HCT116 (cell line): ENCODE results near the gene NEK8. TPM values are rescaled to one million over a fixed set of nuclear protein-coding genes. Genes with fewer than 3 reads are reported as not detected.
A peak's percentile ranks its signal among the peaks of the same experiment; 100 is the strongest.

ENCODE experiments used
- ATAC-seq: fragments of 200-7000 bp; cut with Tn5 transposase; 2 replicates; pipeline ENCODE4 v1.9.1; 2020; ENCODE audit warnings: mild to moderate bottlenecking, moderate library complexity
- BruUV-seq: library from RNA; stranded (reverse); fragments of 400-500 nt; replicated peaks from 2 replicates; lab custom pipeline; 2021; lab: Mats Ljungman, UMichigan
- CTCF ChIA-PET: fragments of 300-600 bp; sonication (Branson Sonifier 250); formaldehyde crosslinking; loops from one replicate; lab custom pipeline; 2021; ENCODE audit warnings: antibody characterized with exemption; lab: Charles Lee
- POLR2A ChIA-PET: fragments of 300-600, 350-600 bp; sonication (Branson Sonifier 250); formaldehyde crosslinking; loops from one replicate; lab custom pipeline; 2021; ENCODE audit warnings: antibody characterized with exemption; lab: Charles Lee
- RAD21 ChIA-PET, 2 experiments: fragments of 300-600 bp; sonication (Branson Sonifier 250); formaldehyde crosslinking; loops; one replicate each; lab custom pipeline; 2023; ENCODE audit warnings: low total read pairs in 2 of 2; ENCODE audit not compliant: uncharacterized antibody in 2 of 2, unreplicated experiment in 2 of 2, low non-redundant PET in 1 of 2; lab: Charles Lee
- DNase-seq: peaks from one replicate; pipeline ENCODE4 v3.0.0-alpha.2; 2010; ENCODE audit warnings: low read depth, low spot score
- H2AFZ ChIP-seq: fragments of 200-600 bp; shearing (Covaris generic), sonication (generic); 2 replicates; pipeline ENCODE4 v1.6.1; 2017; ENCODE audit warnings: low read depth, mixed run types, mixed read lengths, antibody characterized with exemption, low read length; ENCODE audit not compliant: poor library complexity, severe bottlenecking
- H3K27ac ChIP-seq: 2 replicates; pipeline ENCODE4 v1.5.1; 2012; ENCODE audit warnings: low read depth, low read length
- H3K27me3 ChIP-seq: fragments of 200-600 bp; sonication (generic); 2 replicates; pipeline ENCODE4 v1.6.1; 2016; ENCODE audit warnings: mixed run types, low read length, mixed read lengths; ENCODE audit not compliant: insufficient read depth
- H3K36me3 ChIP-seq, 2 experiments: fragments of 200-500 bp in 1 of 2; fragments of 200-600 bp in 1 of 2; sonication (Bioruptor generic) in 1 of 2; sonication (generic) in 1 of 2; 2 replicates each; pipeline versions ENCODE4 v1.5.1 to v1.6.1; 2014 to 2016; ENCODE audit warnings: low read length in 2 of 2, inconsistent platforms in 1 of 2, mixed read lengths in 1 of 2, mixed run types in 1 of 2; ENCODE audit not compliant: insufficient read depth in 2 of 2, control insufficient read depth in 1 of 2
- H3K4me1 ChIP-seq, 2 experiments: fragments of 200-600 bp in 1 of 2; sonication (generic) in 1 of 2; 2 replicates each; pipeline versions ENCODE4 v1.5.1 to v1.6.1; 2012 to 2017; ENCODE audit warnings: low read length in 2 of 2, inconsistent platforms in 1 of 2, mild to moderate bottlenecking in 1 of 2, mixed read lengths in 1 of 2, mixed run types in 1 of 2, moderate library complexity in 1 of 2; ENCODE audit not compliant: insufficient read depth in 2 of 2, control insufficient read depth in 1 of 2
- H3K4me2 ChIP-seq: fragments of 200-600 bp; sonication (generic); 2 replicates; pipeline ENCODE4 v1.6.1; 2017; ENCODE audit warnings: mixed run types, low read length, mixed read lengths
- H3K4me3 ChIP-seq, 2 experiments: fragments of 200-600 bp in 1 of 2; sonication (generic) in 1 of 2; replicated peaks in 1 of 2; 2 replicates each; pipeline ENCODE4 v1.5.1; 2011 to 2016; ENCODE audit warnings: low read length in 2 of 2, control low read depth in 1 of 2, low read depth in 1 of 2, mild to moderate bottlenecking in 1 of 2, mixed read lengths in 1 of 2, mixed run types in 1 of 2
- H3K79me2 ChIP-seq: fragments of 200-600 bp; sonication (generic); 2 replicates; pipeline ENCODE4 v1.6.1; 2017; ENCODE audit warnings: mild to moderate bottlenecking, mixed run types, low read length, moderate library complexity, mixed read lengths; ENCODE audit not compliant: insufficient read depth
- H3K9ac ChIP-seq: fragments of 200-600 bp; sonication (generic); 2 replicates; pipeline ENCODE4 v1.6.1; 2016; ENCODE audit warnings: low read length, mixed read lengths
- H3K9me2 ChIP-seq: fragments of 200-600 bp; sonication (generic), shearing (Covaris generic); 2 replicates; pipeline ENCODE4 v1.6.1; 2017; ENCODE audit warnings: mixed run types, mild to moderate bottlenecking, moderate library complexity; ENCODE audit not compliant: insufficient read depth
- H3K9me3 ChIP-seq, 2 experiments: fragments of 200-500 bp in 1 of 2; fragments of 200-600 bp in 1 of 2; sonication (Bioruptor generic) in 1 of 2; sonication (generic) in 1 of 2; 2 replicates each; pipeline ENCODE4 v1.6.1; 2014 to 2017; ENCODE audit warnings: low read length in 2 of 2, mixed read lengths in 2 of 2, inconsistent platforms in 1 of 2, low read depth in 1 of 2, mild to moderate bottlenecking in 1 of 2, mixed run types in 1 of 2, moderate library complexity in 1 of 2; ENCODE audit not compliant: control insufficient read depth in 1 of 2, insufficient read depth in 1 of 2
- H4K20me1 ChIP-seq: fragments of 200-600 bp; sonication (generic), shearing (Covaris generic); 2 replicates; pipeline ENCODE4 v1.6.1; 2017; ENCODE audit warnings: mixed run types, mild to moderate bottlenecking, moderate library complexity; ENCODE audit not compliant: insufficient read depth
- CEBPB ChIP-seq: IDR thresholded peaks from 2 replicates; pipeline ENCODE4 v1.6.1; 2012; ENCODE audit warnings: low read depth
- FOSL1 ChIP-seq: IDR thresholded peaks from 2 replicates; pipeline ENCODE4 v1.6.1; 2012; ENCODE audit warnings: low read depth
- POLR2AphosphoS5 ChIP-seq: IDR thresholded peaks from 2 replicates; pipeline ENCODE4 v1.6.1; 2011; ENCODE audit warnings: mild to moderate bottlenecking, low read depth, low read length, moderate library complexity
- RAD21 ChIP-seq: IDR thresholded peaks from 2 replicates; pipeline ENCODE4 v1.6.1; 2012; ENCODE audit warnings: low read depth, mild to moderate bottlenecking
- SIN3A ChIP-seq: IDR thresholded peaks from 2 replicates; pipeline ENCODE4 v1.6.1; 2012; ENCODE audit warnings: low read depth
- TCF7L2 ChIP-seq: IDR thresholded peaks from 2 replicates; pipeline ENCODE4 v1.7.0; 2011; ENCODE audit warnings: borderline replicate concordance, inconsistent platforms; ENCODE audit not compliant: insufficient read depth, insufficient read length; ENCODE audit errors: extremely low read depth
- YY1 ChIP-seq: IDR thresholded peaks from 2 replicates; pipeline ENCODE4 v1.6.1; 2011; ENCODE audit warnings: low read length, low read depth, moderate library complexity, mild to moderate bottlenecking; ENCODE audit not compliant: insufficient replicate concordance; ENCODE audit errors: extremely low read depth
- ZNF274 ChIP-seq: fragments of 200-500 bp; sonication (Bioruptor generic); IDR thresholded peaks from 2 replicates; pipeline ENCODE4 v1.6.1; 2014; ENCODE audit warnings: mild to moderate bottlenecking, low read depth, low read length, inconsistent platforms
- intact Hi-C: fragments of 100-400 bp; cut with micrococcal nuclease; formaldehyde crosslinking; loops from 2 replicates; pipeline ENCODE4 v1.10.0; 2022
- total RNA-seq: library from RNA; stranded (reverse); gene quantifications from one replicate; pipeline ENCODE4 v1.2.1, GENCODE V29; 2021; ENCODE audit not compliant: unreplicated experiment
- TF ChIP-seq, protein P1 (sequence below), 3 experiments: fragments of 200-600 bp in 1 of 3; sonication (generic) in 1 of 3; IDR thresholded peaks in 2 of 3; conservative IDR thresholded peaks in 1 of 3; 2 replicates each; pipeline ENCODE4 v1.5.1; 2012 to 2017; ENCODE audit warnings: low read depth in 2 of 3, low read length in 2 of 3, antibody characterized with exemption in 1 of 3, borderline replicate concordance in 1 of 3, control low read depth in 1 of 3, mild to moderate bottlenecking in 1 of 3, mixed read lengths in 1 of 3, mixed run types in 1 of 3, moderate library complexity in 1 of 3; ENCODE audit not compliant: insufficient read depth in 1 of 3

The NEK8 gene
- total RNA-seq, 1 experiment from 2014 or later = 7.0 TPM

DNA sequence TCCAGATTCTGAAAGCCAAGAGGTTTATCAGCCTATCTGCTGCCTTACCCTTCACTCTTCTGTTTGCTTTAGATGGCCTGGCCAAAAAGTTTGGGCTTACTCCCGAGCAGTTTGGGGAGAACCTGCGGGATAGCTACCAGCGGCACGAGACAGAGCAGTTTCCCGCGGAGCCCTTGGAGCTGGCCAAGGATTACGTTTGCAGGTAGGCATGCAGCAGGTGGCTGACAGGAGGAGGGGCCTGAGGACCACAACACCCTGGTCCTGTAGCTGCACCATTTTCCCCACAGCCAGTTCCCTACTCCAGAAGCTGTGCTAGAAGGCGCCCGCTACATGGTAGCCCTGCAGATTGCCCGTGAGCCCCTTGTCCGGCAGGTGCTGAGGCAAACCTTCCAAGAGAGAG is 45.9 kb upstream of the NEK8 start:
- no peak overlapping the region for H3K4me3 ChIP-seq
- H3K9me2 ChIP-seq = no peaks in the 10 kb centered on the region
- no peaks in the 10 kb centered on the region for H3K4me1 ChIP-seq
- H3K79me2 ChIP-seq = no peaks in the 10 kb centered on the region
- no peaks in the 10 kb centered on the region for H3K27me3 ChIP-seq
- RAD21 ChIA-PET = no interaction called here
- no peaks in the 10 kb centered on the region for H3K9me3 ChIP-seq
- H2AFZ ChIP-seq = no peak overlapping the region
- DNase-seq (no peak), ATAC-seq (no peak)
- no peaks in the 10 kb centered on the region for H4K20me1 ChIP-seq
- CTCF ChIA-PET = no interaction called here
- POLR2A ChIA-PET = interaction anchor here (1.2 to 1.4 kb wide), 2 partner anchors 9 to 21 kb away, joined by 3 to 4 read pairs; partner anchors contain the start of genes SDF2 and SUPT6H
- no peak for TF ChIP-seq FOSL1
- no peak for TF ChIP-seq ZNF274
- no peak for TF ChIP-seq CEBPB
- TF ChIP-seq POLR2AphosphoS5 = no peak
- no peak for TF ChIP-seq YY1
- TF ChIP-seq, protein P1, sequence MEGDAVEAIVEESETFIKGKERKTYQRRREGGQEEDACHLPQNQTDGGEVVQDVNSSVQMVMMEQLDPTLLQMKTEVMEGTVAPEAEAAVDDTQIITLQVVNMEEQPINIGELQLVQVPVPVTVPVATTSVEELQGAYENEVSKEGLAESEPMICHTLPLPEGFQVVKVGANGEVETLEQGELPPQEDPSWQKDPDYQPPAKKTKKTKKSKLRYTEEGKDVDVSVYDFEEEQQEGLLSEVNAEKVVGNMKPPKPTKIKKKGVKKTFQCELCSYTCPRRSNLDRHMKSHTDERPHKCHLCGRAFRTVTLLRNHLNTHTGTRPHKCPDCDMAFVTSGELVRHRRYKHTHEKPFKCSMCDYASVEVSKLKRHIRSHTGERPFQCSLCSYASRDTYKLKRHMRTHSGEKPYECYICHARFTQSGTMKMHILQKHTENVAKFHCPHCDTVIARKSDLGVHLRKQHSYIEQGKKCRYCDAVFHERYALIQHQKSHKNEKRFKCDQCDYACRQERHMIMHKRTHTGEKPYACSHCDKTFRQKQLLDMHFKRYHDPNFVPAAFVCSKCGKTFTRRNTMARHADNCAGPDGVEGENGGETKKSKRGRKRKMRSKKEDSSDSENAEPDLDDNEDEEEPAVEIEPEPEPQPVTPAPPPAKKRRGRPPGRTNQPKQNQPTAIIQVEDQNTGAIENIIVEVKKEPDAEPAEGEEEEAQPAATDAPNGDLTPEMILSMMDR (IDR thresholded peaks at IDR 0.05 in 2 of 3, conservative IDR thresholded peaks at IDR 0.05 in 1 of 3; ENCODE audit: borderline replicate concordance in 1 of 3, insufficient read depth in 1 of 3, low read depth in 2 of 3, low read length in 2 of 3) = no peak
- no peak for TF ChIP-seq TCF7L2
- no peak for TF ChIP-seq SIN3A
- H3K9ac ChIP-seq = no peak overlapping the region
- H3K4me2 ChIP-seq = no peak overlapping the region
- BruUV-seq = TSS peak; percentile 19
- no peak overlapping the region for H3K27ac ChIP-seq
- peaks cover 73 to 74% of the 10 kb centered on the region in 2 experiments for H3K36me3 ChIP-seq
- intact Hi-C loops = no loop called here

DNA sequence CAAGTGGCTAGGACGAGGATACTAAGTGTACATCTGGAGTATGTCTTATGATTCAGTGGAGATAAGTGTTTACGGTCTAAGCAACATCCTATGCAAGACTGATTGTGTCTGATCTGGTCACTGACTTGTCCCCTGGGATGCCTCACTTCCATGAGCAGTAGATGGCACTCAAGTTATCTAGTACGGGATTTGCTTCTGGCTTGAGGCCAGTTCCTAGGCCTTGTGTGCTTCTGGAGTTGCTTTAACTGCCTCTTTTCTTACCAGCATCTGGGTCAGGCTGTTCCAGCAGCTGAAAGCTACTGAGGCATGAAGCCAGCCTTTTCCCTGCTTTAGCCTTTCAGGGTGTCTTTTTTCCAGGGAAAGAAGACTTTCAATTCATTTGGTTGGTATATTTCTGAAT is 43.6 kb upstream of the NEK8 start:
- H2AFZ ChIP-seq = no peak overlapping the region
- POLR2A ChIA-PET = no interaction called here
- no peaks in the 10 kb centered on the region for H3K79me2 ChIP-seq
- peaks cover 84% of the 10 kb centered on the region in 2 experiments for H3K36me3 ChIP-seq
- H3K4me2 ChIP-seq = no peak overlapping the region
- RAD21 ChIA-PET = no interaction called here
- H3K9ac ChIP-seq = no peak overlapping the region
- ATAC-seq = no peak
- DNase-seq = no peak
- no TSS peak for BruUV-seq
- H3K27me3 ChIP-seq = no peaks in the 10 kb centered on the region
- H3K4me3 ChIP-seq = no peak overlapping the region
- H4K20me1 ChIP-seq = no peaks in the 10 kb centered on the region
- H3K27ac ChIP-seq = no peak overlapping the region
- TF ChIP-seq, protein P1 (IDR thresholded peaks at IDR 0.05 in 2 of 3, conservative IDR thresholded peaks at IDR 0.05 in 1 of 3; ENCODE audit: borderline replicate concordance in 1 of 3, insufficient read depth in 1 of 3, low read depth in 2 of 3, low read length in 2 of 3) = peak in 1 of 3 experiments; percentile 5; a peak in 1 of 6 replicates
- TF ChIP-seq YY1 (no peak), RAD21 (peak; percentile 25; the same call in 1 of the 2 replicates)
- CTCF ChIA-PET = no interaction called here
- intact Hi-C loops = no loop called here
- H3K4me1 ChIP-seq = no peaks in the 10 kb centered on the region
- no peaks in the 10 kb centered on the region for H3K9me2 ChIP-seq
- no peaks in the 10 kb centered on the region for H3K9me3 ChIP-seq
